Adipose tissue (tissue), 3 donors: ENCODE data around the gene CTBS. TPM values are rescaled to one million over a fixed set of nuclear protein-coding genes. Genes with fewer than 3 reads are reported as not detected.
"Not testable (repeated sequence)": the region's sequence is repeated elsewhere in the genome, so short reads cannot be mapped to it uniquely, and the experiment has no call there.

Experiments used
- H3K27ac ChIP-seq: one replicate; pipeline ENCODE4 v1.5.1; 2013; ENCODE audit warnings: low read depth, low read length
- WGBS, 3 donors: extraction: QIAGEN DNeasy Blood & Tissue Kit; methylation state at CpG; one replicate each; pipeline ENCODE4 v1.1.7; 2013; 5-methylcytosine and 5-hydroxymethylcytosine counted together
- polyA plus RNA-seq, 3 donors: library from polyadenylated mRNA; stranded (reverse); fragments of 200-250 nt; gene quantifications; one replicate each; pipeline ENCODE4 v1.2.3, GENCODE V29; 2013
- donor health status: healthy with polysubstance abuse.
- donor health status: Bipolar disorder and iron deficiency.
- donor health status: healthy.

Gene CTBS
- polyA plus RNA-seq, 3 donors = 8.2 to 12.7 (median 12.1) TPM

GRCh38 chr1:84597011-84597410 is 22.8 kb upstream of the CTBS start:
- H3K27ac ChIP-seq = no peak overlapping the region
- 77 to 95% (median 94%) methylated on average over 1 of the region's 1 CpG for WGBS, 3 donors

GRCh38 chr1:84594959-84595358 is 20.7 kb upstream of the CTBS start:
- WGBS, 3 donors = 59 to 95% (median 91%) methylated on average over 2 of the region's 2 CpGs
- H3K27ac ChIP-seq = not testable (repeated sequence)

- no peak overlapping the region for H3K27ac ChIP-seq
- 83 to 92% (median 87%) methylated on average over 3 of the region's 3 CpGs for WGBS, 3 donors
Observed at GRCh38 chr1:84587099-84587498, 12.9 kb upstream of the CTBS start.

GRCh38 chr1:84585803-84586202 is 11.6 kb upstream of the CTBS start:
- no peak overlapping the region for H3K27ac ChIP-seq
- 50 to 88% (median 51%) methylated on average over 1 of the region's 1 CpG for WGBS, 3 donors

- no peak overlapping the region for H3K27ac ChIP-seq
- WGBS, 3 donors = 64 to 95% (median 68%) methylated on average over 2 of the region's 2 CpGs
Observed at GRCh38 chr1:84584126-84584525, 9.9 kb upstream of the CTBS start.

- no peak overlapping the region for H3K27ac ChIP-seq
- WGBS, 3 donors = 44 to 88% (median 60%) methylated on average over 10 of the region's 10 CpGs
Observed at GRCh38 chr1:84583648-84584047, 9.4 kb upstream of the CTBS start.

GRCh38 chr1:84582802-84583587 is 8.8 kb upstream of the CTBS start:
- 80 to 86% (median 84%) methylated on average over 7 of the region's 7 CpGs for WGBS, 3 donors

GRCh38 chr1:84581648-84582047 is 7.4 kb upstream of the CTBS start:
- 91 to 94% (median 92%) methylated on average over 3 of the region's 3 CpGs for WGBS, 3 donors
- H3K27ac ChIP-seq = no peak overlapping the region

More at GRCh38 chr1:84582802-84583587, 8.8 kb upstream of the CTBS start:
- no peak overlapping the region for H3K27ac ChIP-seq

GRCh38 chr1:84574936-84575335 is 696 bp upstream of the CTBS start:
- 54 to 87% (median 84%) methylated on average over 7 of the region's 7 CpGs for WGBS, 3 donors
- no peak overlapping the region for H3K27ac ChIP-seq

GRCh38 chr1:84573481-84573966 is 716 bp downstream of the CTBS start:
- H3K27ac ChIP-seq = peak overlapping the region; percentile 100
- WGBS, 3 donors = 4 to 11% (median 10%) methylated on average over 5 of the region's 5 CpGs

- WGBS, 3 donors = 88 to 93% (median 92%) methylated on average over 2 of the region's 2 CpGs
- no peak overlapping the region for H3K27ac ChIP-seq
Observed at GRCh38 chr1:84571150-84571535, 3.1 kb downstream of the CTBS start.

GRCh38 chr1:84570436-84571149 is 3.6 kb downstream of the CTBS start:
- H3K27ac ChIP-seq = no peak overlapping the region
- WGBS, 3 donors = 82 to 92% (median 90%) methylated on average over 7 of the region's 7 CpGs

- no peak overlapping the region for H3K27ac ChIP-seq
Observed at GRCh38 chr1:84569216-84569615, 5.0 kb downstream of the CTBS start.

GRCh38 chr1:84550826-84551225 is 23.4 kb downstream of the CTBS start:
- WGBS, 3 donors = 66 to 81% (median 76%) methylated on average over 2 of the region's 2 CpGs
- H3K27ac ChIP-seq = no peak overlapping the region

GRCh38 chr1:84541679-84542078 is 32.6 kb downstream of the CTBS start:
- 85 to 91% (median 87%) methylated on average over 4 of the region's 4 CpGs for WGBS, 3 donors
- H3K27ac ChIP-seq = no peak overlapping the region

GRCh38 chr1:84540759-84541158 is 33.5 kb downstream of the CTBS start:
- 22 to 57% (median 50%) methylated on average over 1 of the region's 1 CpG for WGBS, 3 donors
- no peak overlapping the region for H3K27ac ChIP-seq

- 86 to 91% (median 88%) methylated on average over 3 of the region's 3 CpGs for WGBS, 3 donors
- no peak overlapping the region for H3K27ac ChIP-seq
Observed at GRCh38 chr1:84539972-84540371, 34.3 kb downstream of the CTBS start.

GRCh38 chr1:84538599-84538998 is 35.6 kb downstream of the CTBS start:
- H3K27ac ChIP-seq = no peak overlapping the region

- no peak overlapping the region for H3K27ac ChIP-seq
- WGBS, 3 donors = 79 to 92% (median 87%) methylated on average over 1 of the region's 1 CpG
Observed at GRCh38 chr1:84525779-84526178, 48.5 kb downstream of the CTBS start.

GRCh38 chr1:84524590-84524989 is 49.6 kb downstream of the CTBS start:
- no peak overlapping the region for H3K27ac ChIP-seq
